ENCODE measurements around the gene ANK3.
A peak's percentile ranks its signal among the peaks of the same experiment; 100 is the strongest.

ANK3 gene

GRCh38 chr10:60340973-60341372 is 48.7 kb downstream of the ANK3 start:
- no peak for DNase-seq

GRCh38 chr10:60339757-60340156 is 49.9 kb downstream of the ANK3 start:
- DNase-seq: no peak

GRCh38 chr10:60338786-60339185 is 50.9 kb downstream of the ANK3 start:
- DNase-seq: no peak

- DNase-seq: no peak
Measured at GRCh38 chr10:60338002-60338564, 51.6 kb downstream of the ANK3 start.

GRCh38 chr10:60336901-60337630 is 52.6 kb downstream of the ANK3 start:
- DNase-seq: no peak

- DNase-seq: no peak
Measured at GRCh38 chr10:60335708-60336107, 54.0 kb downstream of the ANK3 start.

- no peak for DNase-seq
Measured at GRCh38 chr10:60334991-60335390, 54.7 kb downstream of the ANK3 start.

GRCh38 chr10:60332371-60332770 is 57.3 kb downstream of the ANK3 start:
- DNase-seq: no peak

GRCh38 chr10:60331886-60332285 is 57.8 kb downstream of the ANK3 start:
- no peak for DNase-seq

- no peak for DNase-seq
Measured at GRCh38 chr10:60323162-60323561, 66.5 kb downstream of the ANK3 start.

- DNase-seq: no peak
Measured at GRCh38 chr10:60320666-60321065, 69.0 kb downstream of the ANK3 start.

GRCh38 chr10:60316029-60316428 is 73.6 kb downstream of the ANK3 start:
- DNase-seq: no peak

GRCh38 chr10:60315311-60315710 is 74.4 kb downstream of the ANK3 start:
- DNase-seq: no peak

- peak in 1 of 2 donors; percentile 6 for DNase-seq
Measured at GRCh38 chr10:60314069-60314940, 75.4 kb downstream of the ANK3 start.

GRCh38 chr10:60313589-60313952 is 76.1 kb downstream of the ANK3 start:
- no peak for DNase-seq

- DNase-seq: no peak
Measured at GRCh38 chr10:60312818-60313588, 76.7 kb downstream of the ANK3 start.

GRCh38 chr10:60311821-60312220 is 77.9 kb downstream of the ANK3 start:
- no peak for DNase-seq

GRCh38 chr10:60310740-60311139 is 78.9 kb downstream of the ANK3 start:
- no peak for DNase-seq

- DNase-seq: no peak
Measured at GRCh38 chr10:60309891-60310290, 79.8 kb downstream of the ANK3 start.

- no peak for DNase-seq
Measured at GRCh38 chr10:60309371-60309770, 80.3 kb downstream of the ANK3 start.

- DNase-seq: no peak
Measured at GRCh38 chr10:60305380-60305892, 84.2 kb downstream of the ANK3 start.

- no peak for DNase-seq
Measured at GRCh38 chr10:60304829-60305379, 84.8 kb downstream of the ANK3 start.

GRCh38 chr10:60303778-60304177 is 85.9 kb downstream of the ANK3 start:
- no peak for DNase-seq

Measured in stimulated activated CD4-positive, alpha-beta T cell treated with anti-CD3 and anti-CD28 coated beads, Interleukin-2, amount 100 ng/mL, for 24 hours (primary cell).